Activated naive CD4-positive, alpha-beta T cell treated with Interleukin-2 at 50 U/mL for 16 hours (primary cell): Measurements from ENCODE around the gene TMEM132D.

Source experiments
- DNase-seq: peaks from one replicate; pipeline ENCODE4 v3.0.0-alpha.2; 2020

TMEM132D gene

DNA sequence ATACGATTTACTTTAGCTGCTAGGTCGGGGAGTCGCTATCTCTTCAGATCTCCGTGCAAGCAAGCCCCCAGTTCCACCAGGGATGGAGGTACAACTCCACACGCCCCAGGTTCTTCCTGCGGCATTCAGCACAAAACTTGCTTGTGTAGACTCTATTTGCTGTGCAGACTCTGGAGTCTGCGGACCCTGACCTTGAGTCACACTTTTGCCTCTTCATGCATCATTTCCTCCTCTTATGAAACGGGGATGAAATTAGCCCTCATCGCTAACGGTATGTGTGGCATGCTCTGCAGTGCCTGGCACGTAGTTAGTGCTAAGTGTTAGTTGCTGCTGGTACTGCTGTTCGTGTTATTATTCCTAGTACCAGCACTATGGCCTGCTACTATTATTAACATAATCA lies 84.4 kb downstream of the TMEM132D start:
- no peak for DNase-seq

DNA sequence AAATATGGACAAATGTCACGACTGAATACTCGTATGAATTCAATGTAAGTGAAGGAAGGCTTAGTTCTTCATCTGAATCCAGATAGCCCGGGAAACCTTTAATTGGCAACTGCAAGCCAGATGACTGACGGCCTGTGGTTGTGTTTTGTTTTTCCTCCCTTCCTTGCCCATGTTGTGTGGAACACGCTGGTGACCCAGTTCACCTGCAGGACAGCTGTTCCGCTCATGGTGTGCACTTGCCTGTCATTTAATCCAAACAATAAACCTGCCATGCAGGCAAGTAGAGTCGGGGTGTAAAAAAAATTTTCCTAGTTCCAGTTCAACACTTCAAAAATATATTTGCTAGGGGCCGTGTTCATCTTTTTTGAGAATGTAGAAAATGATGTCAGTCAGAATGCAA lies 88.0 kb downstream of the TMEM132D start:
- DNase-seq: no peak

DNA sequence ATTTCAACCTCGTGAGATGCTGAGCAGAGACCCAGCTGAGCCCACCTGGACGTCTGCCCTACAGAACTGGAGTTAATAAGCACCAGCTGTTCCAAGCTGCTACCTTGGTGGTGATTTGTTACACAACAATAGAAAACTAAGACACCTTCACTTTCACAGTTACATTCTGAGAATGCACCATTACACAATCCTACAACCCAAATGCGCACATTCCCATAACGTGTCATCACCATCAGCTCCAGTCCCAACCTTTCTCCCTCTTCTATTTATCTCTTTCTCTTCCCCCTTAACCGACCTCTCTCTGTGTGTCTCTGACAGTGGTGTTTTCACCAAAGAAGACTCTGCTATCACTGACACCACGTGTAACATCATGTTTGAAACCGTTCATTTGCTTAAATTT lies 91.9 kb downstream of the TMEM132D start:
- DNase-seq: no peak

DNA sequence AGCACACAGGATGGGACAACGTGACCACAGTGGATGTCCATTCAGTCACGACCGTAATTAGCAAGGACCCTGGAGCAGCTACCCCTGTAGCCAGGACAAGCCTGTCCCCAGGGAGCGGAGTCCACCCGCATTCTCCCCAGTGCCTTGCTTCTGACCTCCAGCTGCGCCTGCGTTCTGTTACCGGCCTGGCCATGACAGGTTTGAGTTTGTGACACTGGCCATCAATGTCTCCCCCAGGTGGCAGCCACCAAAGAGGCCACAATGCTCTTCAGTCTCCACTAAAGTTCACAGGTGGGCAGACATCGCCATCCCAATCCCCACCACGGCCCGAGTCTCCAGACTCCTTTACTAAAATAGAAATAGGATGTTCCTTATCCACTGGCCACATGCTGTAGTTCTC lies 96.7 kb downstream of the TMEM132D start:
- no peak for DNase-seq

DNA sequence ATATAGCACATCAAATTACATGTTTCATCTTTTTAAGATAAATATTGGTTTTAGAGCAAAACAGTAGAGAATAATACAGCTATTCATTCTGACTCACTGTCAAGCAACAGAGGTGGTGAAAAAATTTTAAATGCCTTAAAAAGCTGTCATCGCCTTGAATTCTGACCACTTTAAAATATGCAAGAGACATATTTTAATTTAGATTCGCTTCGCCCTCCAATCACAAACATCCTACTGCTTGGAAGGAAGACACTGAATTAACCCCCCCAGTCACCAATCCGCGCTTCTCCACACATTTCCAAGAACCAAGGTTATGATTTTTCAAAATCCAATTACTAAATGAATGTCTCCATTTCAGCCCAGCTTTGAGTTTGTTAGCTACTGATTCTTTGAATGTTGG lies 112.4 kb downstream of the TMEM132D start:
- no peak for DNase-seq

DNA sequence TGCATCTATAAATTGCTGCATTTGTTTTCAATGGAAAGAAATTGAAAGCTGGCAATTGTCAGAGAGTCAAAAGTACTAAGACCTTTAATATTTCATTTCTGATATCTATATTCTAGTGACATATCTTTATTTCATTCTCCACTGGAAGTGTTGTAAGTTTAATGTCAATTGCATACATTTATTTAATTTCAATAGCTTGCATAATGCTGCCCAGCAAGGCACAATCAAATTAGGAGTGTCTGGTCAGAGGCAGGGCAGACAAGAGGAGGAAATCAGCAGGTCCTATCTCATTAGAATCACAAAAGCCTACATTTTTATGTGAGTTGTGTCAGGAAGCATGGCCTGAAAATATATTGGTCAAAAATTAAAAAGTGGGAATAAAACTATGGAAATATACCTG lies 112.9 kb downstream of the TMEM132D start:
- no peak for DNase-seq

DNA sequence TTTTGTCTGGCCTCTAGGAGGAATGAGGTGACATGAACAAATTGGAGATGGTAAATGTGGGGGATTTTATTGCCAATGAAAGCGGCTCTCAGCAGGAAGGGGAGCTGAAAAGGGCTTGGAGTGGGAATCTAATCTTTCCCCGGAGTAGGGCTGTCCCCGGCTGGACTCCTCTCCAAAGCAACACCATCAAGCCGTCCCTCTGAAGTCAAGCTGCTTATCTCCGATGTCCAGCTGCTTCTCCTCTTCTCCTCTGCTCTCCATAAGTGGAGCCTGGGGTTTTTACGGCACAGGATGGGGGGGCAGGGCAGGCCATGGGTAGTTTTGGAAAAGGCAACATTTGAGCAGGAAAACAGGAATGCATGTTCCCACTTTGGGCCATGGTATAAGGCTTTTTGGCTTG lies 113.5 kb downstream of the TMEM132D start:
- no peak for DNase-seq

DNA sequence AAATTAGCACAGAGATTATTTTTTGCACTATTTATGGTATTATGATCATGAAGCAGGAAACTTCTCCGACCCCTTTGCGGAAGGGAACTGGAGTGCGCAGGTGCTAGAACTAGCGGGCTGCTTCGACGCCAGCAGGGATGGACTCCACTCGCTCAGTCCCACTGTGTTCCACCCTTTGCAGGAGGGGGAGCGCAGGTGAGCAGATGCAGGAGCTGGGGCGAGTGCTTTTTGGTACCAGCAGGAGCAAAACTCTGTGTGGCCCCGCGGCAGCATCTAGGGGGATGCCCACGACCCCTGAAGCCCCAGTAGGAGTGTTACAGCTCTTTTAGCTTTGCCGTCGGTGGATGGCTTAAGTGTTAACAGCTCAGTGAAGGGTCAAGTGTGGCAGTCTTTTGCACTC lies 113.9 kb downstream of the TMEM132D start:
- DNase-seq: no peak

DNA sequence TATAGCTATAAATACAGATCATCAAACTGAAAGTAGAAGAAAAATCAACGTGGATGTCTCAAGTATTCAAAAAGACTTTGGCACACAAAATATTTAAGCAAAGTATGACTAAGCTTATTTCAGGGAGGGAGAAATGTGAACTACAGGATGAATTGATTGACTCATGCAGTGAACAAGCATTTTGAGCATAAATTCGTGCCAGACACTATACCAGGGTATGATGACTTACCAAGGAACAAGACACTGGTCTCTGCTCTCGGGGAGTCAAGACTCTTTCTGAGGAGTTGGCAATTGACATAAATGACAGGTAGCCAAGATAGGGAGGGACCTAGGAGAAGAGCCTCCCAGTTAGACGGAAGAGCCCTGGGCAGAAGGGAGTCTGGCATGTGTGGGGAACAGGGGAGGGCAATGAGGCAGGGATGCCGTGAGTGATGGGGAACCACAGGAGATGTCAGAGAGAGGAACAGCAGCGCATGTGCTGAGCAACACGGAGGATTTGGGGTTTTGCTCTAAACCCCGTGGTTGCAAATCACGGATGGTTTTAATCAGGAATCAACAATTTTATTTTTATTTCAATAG lies 115.2 kb downstream of the TMEM132D start:
- DNase-seq: no peak

DNA sequence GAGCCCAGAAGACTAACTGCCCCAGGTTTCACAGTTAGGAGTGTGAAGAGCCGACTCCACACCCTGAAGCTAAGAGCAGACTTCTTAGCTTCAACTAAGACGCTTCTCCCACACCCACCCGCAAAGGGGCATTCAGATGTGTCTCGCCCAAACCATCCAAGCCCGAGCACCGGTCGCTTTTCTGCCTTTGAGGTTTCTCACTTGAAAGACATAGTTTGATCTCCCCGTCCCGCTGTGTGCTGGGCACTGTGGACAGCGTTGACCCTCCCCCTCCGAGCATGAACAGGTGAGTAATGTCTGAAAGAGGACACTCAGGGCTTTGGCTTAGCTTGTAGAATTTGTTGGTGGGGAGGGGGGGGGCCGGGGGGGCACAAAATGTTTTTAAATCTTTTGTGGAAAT lies 123.8 kb downstream of the TMEM132D start:
- DNase-seq: no peak

DNA sequence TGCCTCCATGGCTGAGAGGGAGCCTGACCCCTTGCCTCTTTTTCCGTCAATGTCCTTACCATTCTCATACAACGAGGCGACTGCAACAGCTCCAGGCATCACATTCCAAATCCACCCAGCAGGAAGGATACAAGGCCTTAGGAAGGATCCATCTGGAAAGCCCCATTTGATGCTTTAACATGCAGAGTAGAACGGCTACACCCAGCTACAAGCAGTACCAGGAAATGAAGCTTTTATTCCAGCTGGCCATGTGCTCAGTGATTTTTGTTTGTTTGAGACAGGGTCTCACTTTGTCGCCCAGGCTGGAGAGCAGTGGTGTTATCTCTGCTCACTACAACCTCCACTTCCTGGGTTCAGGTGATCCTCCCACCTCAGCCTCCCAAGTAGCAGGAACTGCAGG lies 124.8 kb downstream of the TMEM132D start:
- no peak for DNase-seq

DNA sequence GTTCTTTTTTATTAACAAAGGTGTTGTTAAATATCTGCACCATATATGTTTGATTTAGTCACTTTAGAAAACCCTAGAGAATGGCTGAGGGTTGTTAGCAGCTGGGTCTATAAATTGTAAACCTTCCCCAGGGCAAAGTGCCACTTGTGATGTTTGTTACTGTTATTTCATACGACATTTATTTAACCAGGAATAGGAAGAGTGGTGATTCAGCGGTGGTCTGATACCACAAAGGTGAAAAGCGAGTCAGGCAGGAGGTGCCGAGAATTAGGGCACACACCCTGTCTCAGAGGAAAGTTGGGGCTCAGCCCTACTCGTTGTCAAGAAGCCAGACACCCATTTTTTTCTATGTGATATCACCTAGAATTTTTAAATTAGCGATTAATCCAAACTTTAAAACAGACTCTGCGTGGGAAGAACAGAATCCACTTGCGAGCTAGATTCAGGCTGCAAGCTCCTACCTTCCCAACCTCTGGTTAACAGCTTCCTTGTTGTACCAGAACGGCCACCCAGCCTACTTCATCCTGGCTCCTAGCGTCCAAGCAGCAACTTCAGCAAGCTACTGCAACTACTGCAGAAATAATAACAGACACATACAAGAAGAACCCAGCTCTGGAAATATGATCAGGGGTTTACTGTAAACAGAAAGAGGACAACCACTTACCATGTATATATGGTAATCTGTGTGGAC lies 126.7 kb downstream of the TMEM132D start:
- no peak for DNase-seq

DNA sequence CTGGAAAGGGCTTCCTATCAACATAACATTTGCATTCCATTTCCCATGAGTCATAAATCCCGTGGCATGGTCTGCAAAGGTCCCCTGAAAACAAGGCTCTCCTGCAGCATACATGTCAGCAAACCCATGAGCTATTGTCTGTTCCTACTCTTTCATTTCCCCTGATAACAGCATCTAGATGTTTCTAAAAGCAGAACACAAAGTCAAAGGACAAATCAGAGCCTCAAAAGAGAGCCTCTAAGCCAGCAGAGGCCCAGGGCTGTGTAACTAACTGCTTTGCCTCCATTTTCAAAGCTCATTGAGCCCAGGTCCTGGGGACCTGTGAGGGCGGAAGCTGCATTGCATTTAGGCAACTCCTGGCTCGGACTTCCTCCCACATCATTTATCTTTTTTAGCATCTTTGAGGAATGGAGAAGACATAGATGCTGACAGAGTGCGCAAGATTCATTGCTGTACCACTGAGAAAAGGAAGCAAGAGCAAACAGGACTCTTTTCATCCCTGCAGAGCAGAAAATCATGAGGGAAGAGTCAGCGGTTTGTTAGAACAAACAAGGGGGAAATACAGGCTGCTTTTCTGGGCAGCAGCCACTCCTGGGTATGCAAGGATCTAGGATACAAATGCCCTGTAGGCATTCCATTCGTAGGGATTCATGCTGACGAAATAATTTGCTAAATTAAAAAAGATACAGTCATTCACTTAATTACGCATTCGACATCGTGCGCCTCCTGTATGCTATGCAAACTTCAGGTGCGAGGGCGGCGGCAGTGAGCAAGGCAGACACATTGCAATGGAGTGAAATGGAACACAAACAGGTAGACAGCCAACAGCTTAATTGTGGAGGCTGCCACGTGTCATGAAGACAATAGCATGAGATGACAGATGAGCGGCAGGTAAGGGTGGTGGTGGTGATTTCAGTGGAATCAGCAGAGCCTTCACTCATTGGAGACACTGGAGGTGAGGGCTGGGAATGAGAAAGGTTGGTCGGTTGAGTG lies 131.0 kb downstream of the TMEM132D start:
- DNase-seq: no peak

DNA sequence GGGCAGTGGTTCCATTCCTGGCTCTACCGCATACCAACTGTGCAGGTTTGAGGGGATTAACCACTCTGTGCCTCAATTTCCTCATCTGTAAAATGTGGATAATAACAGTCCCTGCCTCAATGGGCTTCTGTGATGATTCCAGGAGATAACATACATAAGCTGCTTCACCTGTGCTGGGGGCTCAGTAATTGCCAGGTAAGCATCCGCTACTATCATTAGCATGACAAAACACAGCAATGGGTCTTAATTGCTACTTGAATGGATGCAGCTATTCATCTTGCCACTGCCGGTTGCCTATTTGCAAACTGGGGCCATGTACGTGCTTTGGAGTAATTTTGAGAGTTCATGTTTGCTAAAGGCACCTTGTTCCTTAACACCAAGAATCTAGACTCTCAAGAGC lies 132.6 kb downstream of the TMEM132D start:
- DNase-seq: no peak

DNA sequence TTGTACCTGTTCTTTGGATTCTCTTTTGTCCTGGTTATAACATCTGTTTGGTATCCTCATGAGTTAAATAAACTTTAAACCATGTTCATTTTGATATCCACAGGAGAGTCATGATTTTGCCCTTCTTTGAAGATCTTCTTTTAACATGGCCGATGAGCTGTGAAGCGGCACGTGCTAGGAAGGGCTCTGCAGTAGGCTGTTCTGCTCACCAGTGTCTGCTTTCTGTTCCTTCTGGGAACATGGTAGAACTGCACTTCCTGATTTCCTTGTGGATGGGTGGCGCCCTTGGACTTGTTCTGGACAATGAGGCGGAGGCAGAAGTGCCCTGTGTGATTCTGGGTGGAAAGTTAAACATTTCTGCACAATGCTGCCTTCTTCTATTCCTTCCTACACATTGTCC lies 138.1 kb downstream of the TMEM132D start:
- no peak for DNase-seq

DNA sequence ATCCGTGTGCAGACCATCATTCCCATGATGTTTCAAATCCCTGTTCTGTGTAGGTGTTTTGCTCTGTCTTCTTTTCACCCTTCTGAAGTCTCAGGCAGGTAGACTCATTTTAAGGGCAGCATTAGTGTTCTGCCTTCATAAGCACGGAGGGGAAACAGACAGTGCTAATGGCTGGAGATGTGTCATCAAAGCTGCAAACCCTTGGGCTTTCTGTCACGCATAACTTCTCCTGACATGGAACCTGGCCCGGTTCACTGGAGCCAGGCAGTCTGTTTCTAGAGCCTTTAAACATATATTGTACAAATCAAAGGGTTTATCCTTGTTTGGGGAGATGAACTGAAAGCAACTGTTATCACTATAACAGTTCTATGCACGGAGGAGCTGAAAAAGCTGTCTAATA lies 141.4 kb downstream of the TMEM132D start:
- no peak for DNase-seq

DNA sequence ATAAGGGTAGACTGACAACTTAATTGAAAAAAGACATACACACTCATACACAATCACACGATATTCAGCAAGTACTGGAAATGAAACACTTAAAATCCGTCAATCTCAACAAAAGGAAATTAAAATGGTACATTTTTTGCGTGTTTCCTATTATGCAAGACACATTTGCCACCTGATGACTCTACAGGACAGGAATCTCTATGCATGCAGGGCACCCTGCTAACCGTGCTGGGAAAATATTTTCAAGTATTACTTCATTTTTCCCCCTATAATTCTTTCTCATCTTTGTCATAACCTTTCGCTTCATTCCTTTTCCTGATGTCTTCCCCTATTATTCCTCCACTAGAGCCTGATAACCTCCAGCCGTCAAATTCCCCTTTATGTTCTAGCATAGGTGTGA lies 150.2 kb downstream of the TMEM132D start:
- DNase-seq: no peak

DNA sequence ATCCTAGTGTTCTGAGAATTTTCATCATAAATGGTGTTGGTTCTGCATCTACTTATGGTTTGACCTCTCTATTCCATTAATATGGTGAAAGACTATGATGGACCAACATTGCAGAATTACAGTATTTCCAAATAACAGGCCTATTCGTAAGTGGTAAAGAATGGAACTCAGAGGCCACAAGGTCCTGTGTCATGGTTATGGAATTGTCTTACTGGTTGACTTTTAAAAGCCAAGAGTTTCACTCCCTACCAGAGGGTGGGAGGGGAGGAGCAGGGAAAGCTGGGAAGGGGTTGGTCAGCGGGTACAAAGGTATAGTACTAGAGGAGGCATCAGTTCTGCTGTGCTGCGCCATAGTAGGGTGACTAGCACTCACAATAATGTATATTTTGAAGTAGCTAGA lies 153.4 kb downstream of the TMEM132D start:
- no peak for DNase-seq

DNA sequence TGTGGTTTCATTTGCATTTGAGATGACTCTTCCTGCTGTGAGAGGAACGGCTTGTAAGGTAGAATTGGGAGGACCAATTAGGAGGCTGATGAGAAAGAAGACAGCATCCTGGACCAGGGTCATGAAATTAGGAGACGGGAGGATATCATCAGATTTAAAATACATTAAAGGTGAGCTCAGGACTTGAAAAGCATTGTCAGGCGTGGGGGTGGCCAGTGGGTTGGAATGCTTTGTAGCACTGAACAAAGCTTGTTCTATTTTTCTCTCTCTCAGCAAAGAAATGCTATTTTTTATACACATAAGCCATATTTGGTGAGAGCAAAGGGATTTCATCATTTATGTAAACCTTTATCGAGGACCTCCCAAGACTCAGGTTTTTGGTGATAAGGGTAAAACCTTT lies 157.5 kb downstream of the TMEM132D start:
- no peak for DNase-seq

DNA sequence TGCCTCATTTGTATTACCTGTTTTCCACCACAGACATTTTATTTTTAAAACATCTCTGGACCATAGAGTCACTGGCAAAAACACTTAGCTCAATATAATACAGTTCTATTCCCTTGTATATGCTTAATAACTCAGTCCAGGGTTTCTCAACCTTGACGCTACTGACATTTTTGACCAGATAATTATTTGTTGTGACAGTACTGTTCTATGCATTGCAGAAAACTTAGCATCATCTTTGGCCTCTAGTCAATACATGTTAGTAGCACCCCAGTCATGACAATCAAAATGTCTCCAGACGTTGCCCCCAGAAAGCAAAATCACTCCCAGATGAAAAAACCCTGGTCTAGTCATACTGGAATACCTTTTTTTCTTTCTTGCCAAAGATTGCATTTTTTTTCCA lies 174.7 kb downstream of the TMEM132D start:
- DNase-seq: no peak

DNA sequence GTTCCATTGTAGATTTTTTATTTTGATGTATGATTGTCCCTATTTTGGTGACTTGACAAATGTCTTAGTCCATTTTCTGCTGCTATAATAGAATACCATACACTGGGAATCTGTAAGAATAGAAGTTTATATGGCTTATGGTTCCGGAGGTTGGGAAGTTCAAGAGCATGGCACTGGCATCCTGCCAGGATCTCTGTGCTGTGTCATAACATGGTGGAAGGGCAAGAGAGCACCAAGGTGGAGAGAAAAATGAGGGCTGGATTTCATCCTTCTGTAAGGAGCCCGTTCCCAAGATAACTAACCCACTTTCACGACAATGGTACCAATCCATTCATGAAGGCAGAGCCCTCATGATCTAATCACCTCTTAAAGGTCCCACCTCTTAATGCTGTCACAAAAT lies 176.7 kb downstream of the TMEM132D start:
- no peak for DNase-seq

DNA sequence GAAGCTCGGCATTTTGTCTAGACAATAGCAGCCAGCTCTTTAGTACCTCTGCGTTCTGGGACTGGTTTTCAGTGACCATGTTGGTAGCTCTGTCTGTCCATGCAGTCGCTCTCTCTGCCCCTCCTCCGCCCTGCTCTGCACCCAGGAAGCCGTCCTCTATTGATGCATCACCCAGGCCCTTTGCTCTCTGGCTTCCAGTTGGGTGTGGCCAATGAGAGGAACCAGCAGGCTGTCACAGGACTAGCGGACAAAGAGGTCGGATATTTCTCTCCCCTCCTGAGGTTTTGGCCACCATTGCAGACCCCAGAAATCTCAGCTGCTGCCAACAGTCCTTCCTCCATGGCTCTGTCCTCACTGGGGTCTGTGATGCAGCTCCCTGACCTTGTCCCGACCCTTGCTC lies 180.6 kb downstream of the TMEM132D start:
- DNase-seq: no peak

DNA sequence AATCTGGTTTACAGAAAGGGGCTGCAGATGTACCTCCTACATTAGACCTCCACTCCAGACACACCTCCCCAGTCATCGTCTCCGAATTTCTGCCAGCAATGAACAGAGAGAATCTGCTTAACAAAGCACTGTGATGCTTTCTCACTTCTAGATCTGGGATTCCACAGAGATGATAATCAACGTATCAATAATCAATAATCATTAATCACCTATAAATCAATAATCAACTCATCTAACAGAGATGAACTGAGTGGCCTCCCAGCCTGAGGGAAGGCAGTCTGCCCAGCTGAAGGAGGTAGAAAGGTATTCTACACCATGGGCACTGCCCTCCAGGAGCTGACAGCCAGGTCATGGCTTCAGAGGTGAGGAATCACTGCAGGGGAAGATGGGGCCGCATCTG lies 183.2 kb downstream of the TMEM132D start:
- no peak for DNase-seq

DNA sequence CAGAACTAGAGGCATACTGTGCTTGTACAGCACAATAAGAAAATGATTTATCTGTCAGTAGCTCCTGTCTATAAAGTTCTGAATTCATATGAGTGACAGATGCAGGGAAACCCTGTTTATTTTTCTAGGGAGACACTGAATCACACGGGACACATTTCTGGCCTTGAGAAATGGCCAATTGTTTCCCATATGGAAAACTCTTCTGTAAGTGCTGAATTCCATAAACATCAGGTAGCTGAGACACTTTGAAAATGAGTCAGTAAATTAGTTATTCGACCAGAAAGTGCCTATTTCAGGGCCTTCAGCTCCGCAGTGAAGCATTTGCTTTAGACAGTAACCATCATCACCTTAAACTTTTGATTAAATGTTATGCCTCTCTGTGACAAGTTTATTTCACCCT lies 184.4 kb downstream of the TMEM132D start:
- DNase-seq: no peak
